ENCODE measurements around the gene FERMT3. TPM values are rescaled to one million over a fixed set of nuclear protein-coding genes. Genes with fewer than 3 reads are reported as not detected.

The FERMT3 gene
- total RNA-seq, 1 donor from 2014 or later = 200 TPM

DNA sequence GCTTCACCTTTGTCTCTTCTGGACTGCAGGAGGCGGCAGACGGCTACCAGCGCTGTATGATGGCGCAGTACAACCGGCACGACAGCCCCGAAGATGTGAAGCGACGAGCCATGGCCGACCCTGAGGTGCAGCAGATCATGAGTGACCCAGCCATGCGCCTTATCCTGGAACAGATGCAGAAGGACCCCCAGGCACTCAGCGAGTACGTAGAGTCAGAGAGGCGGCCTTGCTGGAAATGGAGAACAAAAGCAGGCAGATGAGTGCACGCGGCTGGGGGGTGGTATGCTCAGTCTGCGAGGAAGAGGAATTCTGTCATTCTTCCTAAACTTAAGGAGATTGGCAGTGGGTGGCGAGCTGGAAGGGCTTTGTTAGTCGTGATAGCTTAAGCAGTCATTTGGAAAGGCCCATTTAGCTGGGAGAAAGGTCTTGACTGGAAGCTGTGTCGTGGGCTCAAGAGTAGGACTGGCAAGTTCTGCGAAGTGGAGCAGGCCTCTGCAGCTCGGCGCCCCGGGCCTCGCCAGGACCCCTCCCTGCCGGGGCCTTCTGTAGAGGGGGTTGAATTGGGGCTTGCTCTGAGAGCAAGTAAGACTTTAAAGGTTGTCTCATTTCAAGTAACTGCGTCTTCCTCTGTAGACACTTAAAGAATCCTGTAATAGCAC, 3.0 kb upstream of the FERMT3 start:
- DNase-seq = peak; percentile 58
- no peaks in the 10 kb centered on the region for H3K27me3 Mint-ChIP-seq
- H3K4me1 Mint-ChIP-seq = peaks cover 27% of the 10 kb centered on the region
- no peaks in the 10 kb centered on the region for H3K9me3 Mint-ChIP-seq
- peaks cover 77% of the 10 kb centered on the region for H3K36me3 Mint-ChIP-seq (ENCODE audit: low read depth)
- no peak overlapping the region for H3K4me3 Mint-ChIP-seq
- intact Hi-C loops (cut with micrococcal nuclease) = loop anchor here (1.0 kb wide), 1 partner anchor 98 kb away; no protein-coding TSS in a partner anchor
- peak overlapping the region; percentile 38 for H3K27ac Mint-ChIP-seq

DNA sequence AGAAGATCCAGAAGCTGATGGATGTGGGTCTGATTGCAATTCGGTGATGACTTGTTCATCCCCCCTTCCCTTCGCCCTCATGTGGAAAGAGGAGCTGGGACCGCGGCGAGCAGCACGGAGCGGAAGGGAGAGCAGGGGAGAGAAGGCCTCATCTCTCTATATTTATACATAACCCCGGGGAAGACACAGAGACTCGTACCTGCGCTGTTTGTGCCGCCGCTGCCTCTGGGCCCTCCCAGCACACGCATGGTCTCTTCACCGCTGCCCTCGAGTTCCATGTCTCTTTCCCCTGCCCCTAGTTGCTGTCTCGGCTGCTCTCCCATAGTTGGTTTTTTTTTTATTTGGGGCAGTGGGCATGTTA, 2.5 kb upstream of the FERMT3 start:
- intact Hi-C loops (cut with micrococcal nuclease) = loop anchor here (1.0 kb wide), 1 partner anchor 97 kb away; no protein-coding TSS in a partner anchor
- peak overlapping the region; percentile 38 for H3K27ac Mint-ChIP-seq

DNA sequence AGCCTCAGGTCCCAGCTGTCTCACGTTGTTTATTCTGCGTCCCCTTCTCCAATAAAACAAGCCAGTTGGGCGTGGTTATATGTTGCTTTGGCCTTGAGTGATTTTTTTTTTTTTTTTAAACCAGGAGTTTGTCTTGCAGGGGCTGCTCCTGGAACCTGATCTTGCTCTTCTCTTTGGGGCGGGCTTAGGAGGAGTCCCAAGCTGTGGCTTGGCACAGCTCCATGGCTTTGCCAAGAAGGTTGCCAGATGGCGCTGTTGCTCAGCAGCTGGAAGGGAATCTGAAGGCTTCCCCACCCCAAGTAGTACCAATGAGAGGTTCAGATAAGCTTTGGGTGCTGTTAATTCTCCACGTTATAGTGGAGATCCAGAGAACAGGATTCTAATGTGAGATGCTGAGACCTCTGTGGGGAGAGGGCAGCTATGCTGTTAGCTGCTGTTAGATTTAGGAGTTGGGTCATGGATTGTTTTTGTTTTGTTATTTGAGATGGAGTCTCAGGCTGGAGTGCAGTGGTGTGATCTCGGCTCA, 2.0 kb upstream of the FERMT3 start:
- Mint-ChIP-seq H3K4me1 (peaks cover 33% of the 10 kb centered on the region), H3K4me3 (peak overlapping the region; percentile 69), H3K36me3 (ENCODE audit: low read depth) (peaks cover 78% of the 10 kb centered on the region), H3K27me3 (no peaks in the 10 kb centered on the region), H3K9me3 (no peaks in the 10 kb centered on the region), H3K27ac (peak overlapping the region; percentile 80)
- intact Hi-C loops (cut with micrococcal nuclease) = loop anchor here (1.0 kb wide), 1 partner anchor 97 kb away; no protein-coding TSS in a partner anchor
- peak; percentile 93 for DNase-seq

More for the DNA sequence above, 2.5 kb upstream of the FERMT3 start:
- Mint-ChIP-seq H3K36me3 (ENCODE audit: low read depth) (peaks cover 77% of the 10 kb centered on the region), H3K4me3 (no peak overlapping the region), H3K9me3 (no peaks in the 10 kb centered on the region), H3K4me1 (peaks cover 31% of the 10 kb centered on the region), H3K27me3 (no peaks in the 10 kb centered on the region)
- DNase-seq = no peak

DNA sequence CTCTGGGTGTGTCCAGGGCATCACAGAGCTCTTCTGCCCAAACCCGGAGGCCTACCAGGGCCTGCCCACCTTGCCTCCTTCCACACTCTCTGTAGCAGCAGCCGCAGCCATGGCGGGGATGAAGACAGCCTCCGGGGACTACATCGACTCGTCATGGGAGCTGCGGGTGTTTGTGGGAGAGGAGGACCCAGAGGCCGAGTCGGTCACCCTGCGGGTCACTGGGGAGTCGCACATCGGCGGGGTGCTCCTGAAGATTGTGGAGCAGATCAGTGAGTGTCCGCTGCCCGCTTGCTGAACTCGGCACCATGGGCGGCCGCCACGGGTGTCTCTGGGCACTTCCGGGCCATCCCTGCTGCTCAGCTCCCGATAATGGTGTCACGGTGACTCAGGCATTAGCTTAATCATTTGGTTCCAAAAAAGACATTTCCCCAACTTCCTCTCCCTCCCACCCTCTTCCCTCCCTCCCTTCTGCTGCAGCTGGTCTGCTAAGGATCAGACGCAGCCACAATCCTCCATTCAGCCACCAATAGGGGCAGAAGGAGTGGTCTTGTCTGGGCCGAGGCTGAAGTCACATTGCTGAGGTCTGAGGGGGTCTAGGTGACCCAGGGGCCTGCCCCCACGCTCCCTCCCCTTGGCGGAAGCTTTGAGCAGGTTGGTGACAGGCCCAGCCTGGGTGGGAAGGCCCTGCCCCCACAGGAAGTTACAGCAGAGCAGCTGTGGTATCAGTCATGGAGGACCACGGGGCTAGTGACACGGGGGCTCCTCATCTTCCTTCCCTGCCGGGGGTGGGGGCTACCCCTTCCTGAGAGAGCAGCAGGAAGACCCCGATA, 950 bp downstream of the FERMT3 start:
- Mint-ChIP-seq H3K36me3 (ENCODE audit: low read depth) (peaks cover 72% of the 10 kb centered on the region), H3K27ac (peak overlapping the region; percentile 92), H3K9me3 (no peaks in the 10 kb centered on the region), H3K4me1 (peaks cover 32% of the 10 kb centered on the region), H3K27me3 (no peaks in the 10 kb centered on the region), H3K4me3 (peak overlapping the region; percentile 88)
- peak; percentile 93 for DNase-seq
- intact Hi-C loops (cut with micrococcal nuclease) = loop anchor here (1.0 to 2.0 kb wide), 2 partner anchors 19 to 33 kb away; partner anchors contain the start of genes FKBP2, NUDT22 and TRPT1

DNA sequence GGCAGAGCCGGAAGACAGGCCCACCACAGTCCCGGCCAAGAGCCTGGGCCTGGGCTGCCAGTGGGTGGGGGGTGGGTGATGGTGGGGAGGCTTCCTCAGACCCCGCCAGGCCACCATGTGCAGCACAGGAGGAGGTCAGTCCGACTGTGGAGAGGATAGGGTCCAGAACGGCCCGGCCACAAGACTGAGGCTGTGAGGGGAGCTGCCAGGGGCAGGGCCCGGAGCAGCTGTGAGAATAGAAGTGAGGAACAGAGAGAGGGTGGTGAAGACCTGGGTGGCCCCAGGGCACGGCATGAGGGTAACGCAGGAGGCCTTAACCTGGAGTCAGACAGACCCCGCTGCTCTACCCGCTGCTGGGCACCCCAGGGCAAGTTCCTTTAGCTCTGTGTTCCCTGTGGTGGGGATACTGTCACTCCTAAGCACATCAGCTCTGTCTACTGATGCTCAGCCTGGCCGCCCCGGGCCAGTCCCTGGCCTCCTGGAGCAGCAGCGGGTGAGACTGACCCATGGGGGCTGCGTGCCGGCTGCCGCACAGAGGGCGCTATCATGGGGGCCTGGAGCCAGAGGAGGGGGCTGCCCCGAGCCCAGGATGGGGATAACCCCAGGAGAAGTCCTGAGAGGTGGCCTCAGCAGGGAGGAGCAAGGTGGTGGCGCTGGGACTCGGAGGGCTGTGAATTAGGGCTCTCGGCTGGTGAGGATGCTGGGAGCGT, 1.7 kb downstream of the FERMT3 start:
- H3K4me1 Mint-ChIP-seq = peaks cover 33% of the 10 kb centered on the region

GRCh38 chr11:64208796-64209562, 2.5 kb downstream of the FERMT3 start:
- H3K36me3 Mint-ChIP-seq (ENCODE audit: low read depth) = peaks cover 71% of the 10 kb centered on the region

More for the DNA sequence above, 1.7 kb downstream of the FERMT3 start:
- intact Hi-C loops (cut with micrococcal nuclease) = no loop called here
- no peaks in the 10 kb centered on the region for H3K27me3 Mint-ChIP-seq
- no peak for DNase-seq
- peak overlapping the region; percentile 88 for H3K4me3 Mint-ChIP-seq
- no peaks in the 10 kb centered on the region for H3K9me3 Mint-ChIP-seq
- peaks cover 73% of the 10 kb centered on the region for H3K36me3 Mint-ChIP-seq (ENCODE audit: low read depth)
- peak overlapping the region; percentile 92 for H3K27ac Mint-ChIP-seq

GRCh38 chr11:64209563-64209843, 3.0 kb downstream of the FERMT3 start:
- Mint-ChIP-seq H3K27me3 (no peaks in the 10 kb centered on the region), H3K36me3 (ENCODE audit: low read depth) (peaks cover 69% of the 10 kb centered on the region), H3K4me3 (no peak overlapping the region), H3K9me3 (no peaks in the 10 kb centered on the region), H3K4me1 (peaks cover 28% of the 10 kb centered on the region), H3K27ac (peak overlapping the region; percentile 45)
- intact Hi-C loops (cut with micrococcal nuclease) = no loop called here
- no peak for DNase-seq

More at GRCh38 chr11:64208796-64209562, 2.5 kb downstream of the FERMT3 start:
- intact Hi-C loops (cut with micrococcal nuclease) = no loop called here
- H3K27ac Mint-ChIP-seq = peak overlapping the region; percentile 92
- H3K27me3 Mint-ChIP-seq = no peaks in the 10 kb centered on the region
- no peaks in the 10 kb centered on the region for H3K9me3 Mint-ChIP-seq
- H3K4me1 Mint-ChIP-seq = peaks cover 33% of the 10 kb centered on the region
- peak overlapping the region; percentile 20 for H3K4me3 Mint-ChIP-seq
- DNase-seq = peak; percentile 53

DNA sequence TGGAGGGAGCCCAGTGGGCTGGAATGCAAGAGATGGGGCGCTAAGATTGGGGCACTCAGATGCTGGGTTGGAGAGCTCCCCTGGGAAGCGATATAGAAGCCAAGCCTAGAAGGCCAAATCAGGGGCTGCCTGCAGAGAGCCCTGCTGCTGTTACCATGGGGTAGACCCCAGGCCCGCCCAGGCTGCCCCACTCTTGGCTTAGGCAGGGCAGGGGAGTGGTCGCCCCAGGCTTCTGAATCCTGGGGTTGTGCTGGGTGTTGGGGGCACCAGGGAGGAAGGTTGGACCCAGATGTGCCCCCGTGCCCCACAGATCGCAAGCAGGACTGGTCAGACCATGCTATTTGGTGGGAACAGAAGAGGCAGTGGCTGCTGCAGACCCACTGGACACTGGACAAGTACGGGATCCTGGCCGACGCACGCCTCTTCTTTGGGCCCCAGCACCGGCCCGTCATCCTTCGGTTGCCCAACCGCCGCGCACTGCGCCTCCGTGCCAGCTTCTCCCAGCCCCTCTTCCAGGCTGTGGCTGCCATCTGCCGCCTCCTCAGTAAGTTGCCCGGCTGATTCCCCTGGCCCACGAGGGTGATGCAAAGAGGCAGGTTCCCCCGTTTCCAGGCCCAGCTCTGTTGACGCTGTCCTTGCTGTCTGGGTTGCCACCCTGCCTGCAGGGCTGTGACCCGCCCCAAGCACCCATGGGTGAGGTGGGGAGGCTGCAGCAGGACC, 3.9 kb downstream of the FERMT3 start:
- H3K27ac Mint-ChIP-seq = peak overlapping the region; percentile 34
- no peaks in the 10 kb centered on the region for H3K27me3 Mint-ChIP-seq
- H3K4me3 Mint-ChIP-seq = no peak overlapping the region
- no peak for DNase-seq
- intact Hi-C loops (cut with micrococcal nuclease) = no loop called here
- H3K9me3 Mint-ChIP-seq = no peaks in the 10 kb centered on the region
- peaks cover 74% of the 10 kb centered on the region for H3K36me3 Mint-ChIP-seq (ENCODE audit: low read depth)
- H3K4me1 Mint-ChIP-seq = peaks cover 29% of the 10 kb centered on the region

- no peak overlapping the region for H3K4me3 Mint-ChIP-seq
These were observed 4.8 kb downstream of the FERMT3 start for GRCh38 chr11:64211181-64211872.

DNA sequence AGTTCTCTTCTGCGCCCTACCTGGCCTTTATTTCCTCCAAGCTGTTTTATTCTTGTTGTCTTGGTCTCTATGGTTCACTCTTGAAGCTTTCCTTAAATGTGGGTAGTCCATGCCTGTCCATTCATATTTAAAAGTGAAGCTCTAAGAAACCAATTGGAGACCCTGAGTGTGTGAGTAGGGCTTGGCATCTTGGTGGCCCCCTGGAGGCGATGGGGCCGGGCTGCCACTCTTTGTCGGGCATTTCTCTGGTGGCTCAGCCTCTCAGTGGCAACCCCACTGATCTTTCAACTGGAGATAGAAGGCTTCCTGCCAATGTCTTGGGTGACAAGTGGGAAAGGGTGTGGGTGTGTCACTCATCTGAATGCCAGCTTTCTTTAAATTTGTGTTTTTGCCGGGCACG, 10.4 kb downstream of the FERMT3 start:
- H3K36me3 Mint-ChIP-seq (ENCODE audit: low read depth) = peaks cover 60% of the 10 kb centered on the region
- no peaks in the 10 kb centered on the region for H3K9me3 Mint-ChIP-seq
- H3K4me3 Mint-ChIP-seq = no peak overlapping the region
- no peaks in the 10 kb centered on the region for H3K27me3 Mint-ChIP-seq
- intact Hi-C loops (cut with micrococcal nuclease) = no loop called here
- H3K27ac Mint-ChIP-seq = no peak overlapping the region
- H3K4me1 Mint-ChIP-seq = peaks cover 15% of the 10 kb centered on the region
- DNase-seq = no peak

More at GRCh38 chr11:64211181-64211872, 4.8 kb downstream of the FERMT3 start:
- Mint-ChIP-seq H3K9me3 (no peaks in the 10 kb centered on the region), H3K36me3 (ENCODE audit: low read depth) (peaks cover 69% of the 10 kb centered on the region), H3K27me3 (no peaks in the 10 kb centered on the region), H3K4me1 (peaks cover 25% of the 10 kb centered on the region), H3K27ac (peak overlapping the region; percentile 6)
- DNase-seq = no peak
- intact Hi-C loops (cut with micrococcal nuclease) = no loop called here

- peak overlapping the region; percentile 36 for H3K27ac Mint-ChIP-seq
- peaks cover 51% of the 10 kb centered on the region for H3K36me3 Mint-ChIP-seq (ENCODE audit: low read depth)
These were observed 12.3 kb downstream of the FERMT3 start for GRCh38 chr11:64218628-64219353.

GRCh38 chr11:64219354-64219684, 12.8 kb downstream of the FERMT3 start:
- Mint-ChIP-seq H3K4me3 (no peak overlapping the region), H3K27ac (no peak overlapping the region), H3K36me3 (ENCODE audit: low read depth) (peaks cover 52% of the 10 kb centered on the region), H3K4me1 (peaks cover 8% of the 10 kb centered on the region), H3K9me3 (no peaks in the 10 kb centered on the region), H3K27me3 (no peaks in the 10 kb centered on the region)
- intact Hi-C loops (cut with micrococcal nuclease) = no loop called here
- no peak for DNase-seq

More at GRCh38 chr11:64218628-64219353, 12.3 kb downstream of the FERMT3 start:
- Mint-ChIP-seq H3K4me3 (no peak overlapping the region), H3K27me3 (no peaks in the 10 kb centered on the region), H3K4me1 (peaks cover 9% of the 10 kb centered on the region), H3K9me3 (no peaks in the 10 kb centered on the region)
- DNase-seq = no peak
- intact Hi-C loops (cut with micrococcal nuclease) = no loop called here

Data from activated CD4-positive, alpha-beta T cell treated with anti-CD3 and anti-CD28 coated beads, Interleukin-2, amount 10 ng/mL, durations not matched to agents 24 days and 14 days (primary cell).